Sigmoid colon (tissue), 7 donors: Measurements from ENCODE around the gene KREMEN1. TPM values are rescaled to one million over a fixed set of nuclear protein-coding genes. Genes with fewer than 3 reads are reported as not detected.
"Not testable (repeated sequence)": the region's sequence is repeated elsewhere in the genome, so short reads cannot be mapped to it uniquely, and the experiment has no call there.

Experiments
- DNase-seq: peaks from one replicate; pipeline ENCODE4 v3.0.0-alpha.2; 2019
- H3K27ac ChIP-seq, 4 donors: fragments of 200-600 bp; sonication (generic); one replicate each; pipeline ENCODE4 v1.5.1; 2016 to 2019; ENCODE audit warnings: mild to moderate bottlenecking in 1 of 4
- H3K27me3 ChIP-seq, 3 donors: fragments of 200-600 bp; sonication (generic); one replicate each; pipeline ENCODE4 v1.5.1; 2019; ENCODE audit warnings: mild to moderate bottlenecking in 1 of 3
- H3K36me3 ChIP-seq, 4 donors: fragments of 200-600 bp; sonication (generic); one replicate each; pipeline ENCODE4 v1.5.1; 2016 to 2019
- H3K4me1 ChIP-seq, 4 donors: fragments of 200-600 bp; sonication (generic); one replicate each; pipeline ENCODE4 v1.5.1; 2017 to 2019
- H3K4me3 ChIP-seq, 4 donors: fragments of 200-600 bp; sonication (generic); one replicate each; pipeline ENCODE4 v1.5.1; 2017 to 2019; ENCODE audit warnings: mild to moderate bottlenecking in 2 of 4, moderate library complexity in 1 of 4
- H3K9me3 ChIP-seq, 4 donors: fragments of 200-600 bp in 3 of 4; sonication (generic) in 3 of 4; one replicate each; pipeline versions ENCODE4 v1.5.1 to v1.6.1; 2013 to 2019
- CTCF ChIP-seq, 4 experiments: fragments of 450-650 bp in 3 of 4; fragments of 200-600 bp in 1 of 4; IDR thresholded peaks; one replicate each; pipeline ENCODE4 v1.5.1; 2016 to 2019; ENCODE audit warnings: antibody characterized with exemption in 4 of 4, mild to moderate bottlenecking in 3 of 4, moderate library complexity in 2 of 4
- EP300 ChIP-seq, 4 donors: sonication (generic); formaldehyde crosslinking; IDR thresholded peaks; one replicate each; pipeline ENCODE4 v1.6.1; 2017; ENCODE audit warnings: antibody characterized with exemption in 4 of 4
- POLR2A ChIP-seq, 2 donors: fragments of 450-650 bp; IDR thresholded peaks; one replicate each; pipeline ENCODE4 v1.6.1; 2016; ENCODE audit warnings: antibody characterized with exemption in 2 of 2, mild to moderate bottlenecking in 2 of 2, moderate library complexity in 2 of 2
- POLR2AphosphoS5 ChIP-seq, 4 donors: sonication (generic); formaldehyde crosslinking; IDR thresholded peaks; one replicate each; pipeline ENCODE4 v1.6.1; 2017; ENCODE audit warnings: antibody characterized with exemption in 4 of 4
- WGBS, 2 donors: extraction: QIAGEN DNeasy Blood & Tissue Kit; methylation state at CpG; one replicate each; pipeline ENCODE4 v1.1.7; 2013; 5-methylcytosine and 5-hydroxymethylcytosine counted together
- intact Hi-C: fragments of 100-400 bp; cut with DNase I; formaldehyde crosslinking; loops from one replicate; pipeline ENCODE4 v1.15.1; 2023
- polyA plus RNA-seq, 3 donors: library from polyadenylated mRNA; stranded (reverse); fragments of 200-250 nt; gene quantifications; one replicate each; pipeline ENCODE4 v1.2.3, GENCODE V29; 2013
- total RNA-seq, 4 donors: library from RNA; depleted of rRNA; stranded (reverse); fragments of >200 nt; gene quantifications; one replicate each; pipeline ENCODE4 v1.1.0, GENCODE V29; 2016
- donor health status: healthy with polysubstance abuse.
- donor health status: Bipolar disorder and iron deficiency.
- donor health status: healthy.

Gene KREMEN1
- total and polyA plus RNA-seq, 7 donors, result 4.2 to 13.2 (median 6.7) TPM

DNA sequence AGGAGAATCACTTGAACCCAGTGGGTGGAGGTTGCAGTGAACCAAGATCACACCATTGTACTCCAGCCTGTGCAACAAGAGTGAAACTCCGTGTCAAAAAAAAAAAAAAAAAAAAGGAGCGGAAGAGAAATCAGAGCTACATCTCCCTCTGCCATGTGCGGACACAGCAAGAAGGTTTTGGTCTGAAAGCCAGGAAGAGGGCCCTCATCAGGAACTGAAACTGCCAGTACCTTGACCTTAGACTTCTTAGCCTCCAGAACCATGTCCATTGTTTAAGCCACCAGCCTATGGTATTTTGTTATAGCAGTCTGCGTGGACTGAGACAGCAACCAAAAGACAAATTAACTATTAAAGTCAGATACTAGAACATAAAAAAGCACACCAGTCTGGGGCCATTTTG is 41.6 kb downstream of the KREMEN1 start:
- 72 to 88% methylated on average over 4 of the region's 4 CpGs for WGBS, 2 donors

GRCh38 chr22:29115682-29116288 is 43.0 kb downstream of the KREMEN1 start:
- H3K27me3 ChIP-seq, result no peaks in the 10 kb centered on the region
- intact Hi-C loops, result no loop called here
- H3K9me3 ChIP-seq, result no peaks in the 10 kb centered on the region
- TF ChIP-seq POLR2AphosphoS5 (IDR thresholded peaks at IDR 0.05) (no peak), EP300 (IDR thresholded peaks at IDR 0.05) (no peak), POLR2A (IDR thresholded peaks at IDR 0.05) (no peak), CTCF (IDR thresholded peaks at IDR 0.05) (no peak)
- H3K27ac ChIP-seq, result no peak overlapping the region
- no peak overlapping the region for H3K4me3 ChIP-seq
- no peaks in the 10 kb centered on the region for H3K36me3 ChIP-seq
- WGBS, 2 donors, result 55 to 71% methylated on average over 2 of the region's 2 CpGs
- H3K4me1 ChIP-seq, result no peaks in the 10 kb centered on the region
- DNase-seq, result no peak

More for the DNA sequence above, 41.6 kb downstream of the KREMEN1 start:
- no peaks in the 10 kb centered on the region for H3K9me3 ChIP-seq
- H3K36me3 ChIP-seq, result no peaks in the 10 kb centered on the region
- no peak overlapping the region for H3K27ac ChIP-seq
- intact Hi-C loops, result no loop called here
- TF ChIP-seq POLR2AphosphoS5 (IDR thresholded peaks at IDR 0.05), result no peak
- TF ChIP-seq CTCF (IDR thresholded peaks at IDR 0.05), result no peak
- TF ChIP-seq EP300 (IDR thresholded peaks at IDR 0.05), result no peak
- no peak for TF ChIP-seq POLR2A (IDR thresholded peaks at IDR 0.05)
- H3K27me3 ChIP-seq, result no peaks in the 10 kb centered on the region
- no peak for DNase-seq
- no peaks in the 10 kb centered on the region for H3K4me1 ChIP-seq
- no peak overlapping the region for H3K4me3 ChIP-seq

DNA sequence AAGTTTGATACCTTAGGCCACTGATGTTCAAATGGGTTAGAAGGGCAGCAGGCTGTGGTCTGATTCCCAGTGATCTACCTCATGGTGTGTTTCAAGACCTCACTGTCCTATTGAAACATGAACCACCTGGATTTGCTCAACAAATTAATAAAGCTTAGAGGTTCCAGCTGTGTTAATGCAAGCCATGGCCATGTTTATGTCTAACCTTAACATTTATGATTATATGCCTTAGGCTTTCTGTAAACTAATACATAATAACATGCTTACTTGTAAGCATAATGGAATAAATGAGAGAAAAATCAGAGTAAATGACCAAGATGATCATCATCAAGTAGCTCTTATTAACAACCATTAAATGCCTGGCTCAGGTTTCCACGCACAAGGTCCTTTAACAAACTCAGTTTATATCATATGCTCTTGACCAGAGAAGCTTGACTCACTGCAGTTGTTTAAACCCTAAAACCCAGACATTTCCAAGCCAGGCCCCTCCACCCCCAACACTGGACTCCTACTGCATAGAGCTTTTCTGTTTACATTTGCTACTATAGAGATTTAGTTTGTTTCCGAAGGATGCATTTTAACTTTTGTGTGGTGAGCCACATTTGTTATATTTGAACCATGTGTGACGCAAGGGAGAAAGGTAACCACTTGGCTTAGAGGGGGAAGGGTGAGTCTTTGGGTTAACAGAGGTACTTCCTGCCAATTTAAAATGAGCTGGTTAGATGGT is 43.7 kb downstream of the KREMEN1 start:
- intact Hi-C loops, result no loop called here
- Histone ChIP-seq H3K27me3 (no peaks in the 10 kb centered on the region), H3K9me3 (no peaks in the 10 kb centered on the region), H3K4me1 (no peaks in the 10 kb centered on the region), H3K36me3 (no peaks in the 10 kb centered on the region), H3K27ac (no peak overlapping the region), H3K4me3 (no peak overlapping the region)
- 82% methylated on average over 3 of the region's 3 CpGs for WGBS, 2 donors
- no peak for TF ChIP-seq CTCF (IDR thresholded peaks at IDR 0.05)
- no peak for TF ChIP-seq POLR2A (IDR thresholded peaks at IDR 0.05)
- no peak for TF ChIP-seq POLR2AphosphoS5 (IDR thresholded peaks at IDR 0.05)
- no peak for TF ChIP-seq EP300 (IDR thresholded peaks at IDR 0.05)
- DNase-seq, result no peak

- intact Hi-C loops, result no loop called here
- no peak for DNase-seq
- no peaks in the 10 kb centered on the region for H3K4me1 ChIP-seq
- H3K27me3 ChIP-seq, result no peaks in the 10 kb centered on the region
- H3K9me3 ChIP-seq, result no peaks in the 10 kb centered on the region
- WGBS, 2 donors, result 90 to 96% methylated on average over 6 of the region's 6 CpGs
- H3K4me3 ChIP-seq, result no peak overlapping the region
- H3K27ac ChIP-seq, result no peak overlapping the region
- H3K36me3 ChIP-seq, result no peaks in the 10 kb centered on the region
- TF ChIP-seq POLR2A (IDR thresholded peaks at IDR 0.05) (no peak), CTCF (IDR thresholded peaks at IDR 0.05) (no peak), POLR2AphosphoS5 (IDR thresholded peaks at IDR 0.05) (no peak), EP300 (IDR thresholded peaks at IDR 0.05) (no peak)
Observed at GRCh38 chr22:29117799-29118477, 45.1 kb downstream of the KREMEN1 start.

DNA sequence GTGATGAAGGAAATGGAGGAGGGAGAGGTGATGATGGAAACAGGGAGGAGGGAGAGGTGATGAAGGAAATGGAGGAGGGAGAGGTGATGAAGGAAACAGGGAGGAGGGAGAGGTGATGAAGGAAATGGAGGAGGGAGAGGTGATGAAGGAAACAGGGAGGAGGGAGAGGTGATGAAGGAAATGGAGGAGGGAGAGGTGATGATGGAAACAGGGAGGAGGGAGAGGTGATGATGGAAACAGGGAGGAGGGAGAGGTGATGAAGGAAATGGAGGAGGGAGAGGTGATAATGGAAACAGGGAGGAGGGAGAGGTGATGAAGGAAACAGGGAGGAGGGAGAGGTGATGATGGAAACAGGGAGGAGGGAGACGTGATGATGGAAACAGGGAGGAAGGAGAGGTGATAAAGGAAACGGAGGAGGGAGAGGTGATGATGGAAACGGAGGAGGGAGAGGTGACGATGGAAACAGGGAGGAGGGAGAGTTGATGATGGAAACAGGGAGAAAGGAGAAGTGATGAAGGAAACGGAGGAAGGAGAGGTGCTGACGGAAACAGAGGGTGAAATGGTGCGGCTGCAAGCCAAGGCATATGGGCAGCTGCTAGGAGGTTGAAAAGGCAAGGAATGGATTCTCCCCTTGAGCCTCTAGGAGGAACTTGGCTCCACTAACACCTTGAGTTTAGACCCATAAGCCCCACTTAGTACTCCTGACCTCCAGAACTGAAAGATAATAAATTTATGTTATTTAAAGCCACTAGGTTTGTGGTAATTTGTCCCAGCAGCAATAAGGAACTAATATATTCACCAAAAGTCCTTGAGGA is 47.5 kb downstream of the KREMEN1 start:
- H3K36me3 ChIP-seq, H3K9me3 ChIP-seq, H3K27ac ChIP-seq, H3K27me3 ChIP-seq, H3K4me1 ChIP-seq, intact Hi-C loops, DNase-seq, H3K4me3 ChIP-seq: not testable (repeated sequence)
- 89 to 95% methylated on average over 6 of the region's 7 CpGs for WGBS, 2 donors
